ENCODE results near the gene ARHGAP10.

The ARHGAP10 gene

DNA sequence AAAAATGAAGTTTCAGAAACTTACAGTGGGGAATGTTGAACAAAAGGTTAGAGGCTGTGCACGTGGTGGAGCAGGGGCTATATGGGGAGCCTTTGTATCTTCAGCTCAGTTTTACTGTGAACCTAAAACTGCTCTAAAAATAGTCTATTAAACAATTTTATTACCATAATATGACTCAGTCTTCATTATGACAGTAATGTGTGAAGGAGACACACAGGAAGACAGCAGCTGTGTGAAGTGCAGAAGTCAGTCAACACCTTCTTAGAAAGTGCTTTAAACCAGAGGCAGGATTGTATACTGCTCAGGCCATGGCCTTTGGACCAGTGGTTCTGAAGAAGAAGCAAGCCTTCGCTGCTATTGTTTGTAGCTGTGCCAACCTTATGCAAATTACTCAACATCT is 89.7 kb downstream of the ARHGAP10 start:
- DNase-seq (ENCODE audit: low read depth) = no peak
- TF ChIP-seq, protein P1, sequence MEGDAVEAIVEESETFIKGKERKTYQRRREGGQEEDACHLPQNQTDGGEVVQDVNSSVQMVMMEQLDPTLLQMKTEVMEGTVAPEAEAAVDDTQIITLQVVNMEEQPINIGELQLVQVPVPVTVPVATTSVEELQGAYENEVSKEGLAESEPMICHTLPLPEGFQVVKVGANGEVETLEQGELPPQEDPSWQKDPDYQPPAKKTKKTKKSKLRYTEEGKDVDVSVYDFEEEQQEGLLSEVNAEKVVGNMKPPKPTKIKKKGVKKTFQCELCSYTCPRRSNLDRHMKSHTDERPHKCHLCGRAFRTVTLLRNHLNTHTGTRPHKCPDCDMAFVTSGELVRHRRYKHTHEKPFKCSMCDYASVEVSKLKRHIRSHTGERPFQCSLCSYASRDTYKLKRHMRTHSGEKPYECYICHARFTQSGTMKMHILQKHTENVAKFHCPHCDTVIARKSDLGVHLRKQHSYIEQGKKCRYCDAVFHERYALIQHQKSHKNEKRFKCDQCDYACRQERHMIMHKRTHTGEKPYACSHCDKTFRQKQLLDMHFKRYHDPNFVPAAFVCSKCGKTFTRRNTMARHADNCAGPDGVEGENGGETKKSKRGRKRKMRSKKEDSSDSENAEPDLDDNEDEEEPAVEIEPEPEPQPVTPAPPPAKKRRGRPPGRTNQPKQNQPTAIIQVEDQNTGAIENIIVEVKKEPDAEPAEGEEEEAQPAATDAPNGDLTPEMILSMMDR (IDR thresholded peaks at IDR 0.05; ENCODE audit: low read depth, low read length, missing control alignments) = no peak
- no peak overlapping the region for H3K4me3 ChIP-seq (ENCODE audit: low read depth, low read length)

GRCh38 chr4:147822128-147822527 is 90.2 kb downstream of the ARHGAP10 start:
- TF ChIP-seq, protein P1 (IDR thresholded peaks at IDR 0.05; ENCODE audit: low read depth, low read length, missing control alignments) = no peak

GRCh38 chr4:147823130-147823529 is 91.2 kb downstream of the ARHGAP10 start:
- no peak for DNase-seq (ENCODE audit: low read depth)
- TF ChIP-seq, protein P1 (IDR thresholded peaks at IDR 0.05; ENCODE audit: low read depth, low read length, missing control alignments) = no peak
- no peak overlapping the region for H3K4me3 ChIP-seq (ENCODE audit: low read depth, low read length)

More at GRCh38 chr4:147822128-147822527, 90.2 kb downstream of the ARHGAP10 start:
- no peak overlapping the region for H3K4me3 ChIP-seq (ENCODE audit: low read depth, low read length)
- DNase-seq (ENCODE audit: low read depth) = no peak

- H3K4me3 ChIP-seq (ENCODE audit: low read depth, low read length) = no peak overlapping the region
- TF ChIP-seq, protein P1 (IDR thresholded peaks at IDR 0.05; ENCODE audit: low read depth, low read length, missing control alignments) = no peak
- DNase-seq (ENCODE audit: low read depth) = no peak
Observed at GRCh38 chr4:147824316-147824715, 92.4 kb downstream of the ARHGAP10 start.

GRCh38 chr4:147824884-147825283 is 93.0 kb downstream of the ARHGAP10 start:
- TF ChIP-seq, protein P1 (IDR thresholded peaks at IDR 0.05; ENCODE audit: low read depth, low read length, missing control alignments) = no peak
- DNase-seq (ENCODE audit: low read depth) = no peak

DNA sequence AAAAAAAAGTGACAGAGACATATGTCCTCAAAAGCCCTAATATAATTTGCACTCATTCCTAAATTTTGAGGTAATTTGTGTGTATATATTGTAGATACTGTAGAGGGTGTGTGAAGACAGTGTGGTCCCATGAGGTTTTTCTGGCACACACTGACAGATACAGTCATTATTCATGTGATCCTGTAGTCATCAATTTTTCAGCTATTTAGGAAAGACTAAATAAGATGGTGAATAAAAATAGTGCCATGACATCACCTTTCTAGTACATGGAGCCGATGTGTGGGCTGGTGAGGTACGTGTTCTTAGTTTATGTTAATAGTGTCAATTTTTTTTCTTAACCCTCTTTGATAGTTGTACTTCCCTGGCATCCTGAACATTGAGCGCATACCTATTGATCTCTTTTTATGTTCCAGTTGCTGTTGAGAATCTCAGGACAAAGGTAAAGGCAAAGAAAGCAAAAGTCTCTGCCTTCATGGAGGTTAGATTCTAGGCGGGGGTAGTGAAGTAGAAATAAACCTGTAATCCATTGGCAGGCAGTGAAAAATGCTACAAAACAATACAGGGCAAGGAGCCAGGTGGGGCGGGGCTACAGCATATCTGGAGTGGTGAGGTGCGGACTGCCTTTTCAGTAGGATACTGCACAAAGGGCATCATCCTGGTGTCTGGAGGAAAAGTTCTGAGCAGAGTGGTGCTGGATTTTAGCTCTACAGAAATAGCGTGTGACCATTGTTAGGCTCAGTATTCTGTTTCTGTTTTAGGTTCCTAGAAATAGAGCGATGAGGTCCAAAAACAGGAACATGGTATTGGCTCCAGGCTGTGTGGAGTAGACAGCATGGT is 93.8 kb downstream of the ARHGAP10 start:
- H3K4me3 ChIP-seq (ENCODE audit: low read depth, low read length) = no peak overlapping the region
- no peak for DNase-seq (ENCODE audit: low read depth)
- TF ChIP-seq, protein P1 (IDR thresholded peaks at IDR 0.05; ENCODE audit: low read depth, low read length, missing control alignments) = no peak

More at GRCh38 chr4:147824884-147825283, 93.0 kb downstream of the ARHGAP10 start:
- H3K4me3 ChIP-seq (ENCODE audit: low read depth, low read length) = no peak overlapping the region

DNA sequence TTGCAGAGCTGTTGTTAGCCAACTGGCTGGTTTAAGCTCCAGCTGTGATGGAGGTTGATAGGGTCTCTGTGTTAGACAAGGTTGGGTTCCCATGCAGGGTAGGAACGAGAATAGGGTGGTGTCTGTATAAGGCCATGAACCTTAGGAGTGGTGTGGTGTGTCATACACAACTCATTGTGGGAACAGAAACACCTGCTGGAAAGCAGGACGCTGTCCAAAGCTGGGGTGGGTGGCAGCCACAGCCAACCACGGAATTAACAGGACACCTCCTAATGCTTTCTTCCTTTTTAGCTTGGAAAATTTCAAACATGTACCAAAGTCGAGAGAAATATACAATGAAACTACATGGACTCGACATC is 94.4 kb downstream of the ARHGAP10 start:
- no peak for DNase-seq (ENCODE audit: low read depth)
- TF ChIP-seq, protein P1 (IDR thresholded peaks at IDR 0.05; ENCODE audit: low read depth, low read length, missing control alignments) = no peak
- no peak overlapping the region for H3K4me3 ChIP-seq (ENCODE audit: low read depth, low read length)
